GM12801 (cell line): ENCODE data around the gene CTDSP2.

Source experiments
- TF ChIP-seq, protein P1 (sequence below): IDR thresholded peaks from one replicate; pipeline ENCODE4 v1.5.1; 2011; ENCODE audit warnings: control low read depth; ENCODE audit not compliant: insufficient read length; ENCODE audit errors: extremely low read depth

CTDSP2 gene

DNA sequence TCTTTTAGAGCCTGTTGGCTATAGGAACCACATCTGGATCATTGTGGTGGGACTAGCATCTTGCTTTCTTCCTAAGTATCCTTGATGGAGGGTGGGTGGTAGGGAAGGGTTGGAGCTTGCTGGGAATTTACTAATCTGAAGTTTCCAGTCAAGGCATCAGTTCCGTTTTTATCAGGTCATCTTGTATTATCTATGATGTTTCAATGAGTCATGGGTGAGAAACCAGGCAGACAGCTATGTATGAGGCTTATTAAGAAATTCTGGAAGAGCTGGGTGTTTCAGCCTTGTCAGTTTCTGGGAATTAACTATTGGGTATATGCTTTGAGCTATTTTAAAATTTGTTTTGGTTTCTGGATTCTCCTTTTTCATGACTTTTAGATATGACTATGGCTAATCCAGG, 52.6 kb downstream of the CTDSP2 start:
- TF ChIP-seq, protein P1, sequence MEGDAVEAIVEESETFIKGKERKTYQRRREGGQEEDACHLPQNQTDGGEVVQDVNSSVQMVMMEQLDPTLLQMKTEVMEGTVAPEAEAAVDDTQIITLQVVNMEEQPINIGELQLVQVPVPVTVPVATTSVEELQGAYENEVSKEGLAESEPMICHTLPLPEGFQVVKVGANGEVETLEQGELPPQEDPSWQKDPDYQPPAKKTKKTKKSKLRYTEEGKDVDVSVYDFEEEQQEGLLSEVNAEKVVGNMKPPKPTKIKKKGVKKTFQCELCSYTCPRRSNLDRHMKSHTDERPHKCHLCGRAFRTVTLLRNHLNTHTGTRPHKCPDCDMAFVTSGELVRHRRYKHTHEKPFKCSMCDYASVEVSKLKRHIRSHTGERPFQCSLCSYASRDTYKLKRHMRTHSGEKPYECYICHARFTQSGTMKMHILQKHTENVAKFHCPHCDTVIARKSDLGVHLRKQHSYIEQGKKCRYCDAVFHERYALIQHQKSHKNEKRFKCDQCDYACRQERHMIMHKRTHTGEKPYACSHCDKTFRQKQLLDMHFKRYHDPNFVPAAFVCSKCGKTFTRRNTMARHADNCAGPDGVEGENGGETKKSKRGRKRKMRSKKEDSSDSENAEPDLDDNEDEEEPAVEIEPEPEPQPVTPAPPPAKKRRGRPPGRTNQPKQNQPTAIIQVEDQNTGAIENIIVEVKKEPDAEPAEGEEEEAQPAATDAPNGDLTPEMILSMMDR = no peak

DNA sequence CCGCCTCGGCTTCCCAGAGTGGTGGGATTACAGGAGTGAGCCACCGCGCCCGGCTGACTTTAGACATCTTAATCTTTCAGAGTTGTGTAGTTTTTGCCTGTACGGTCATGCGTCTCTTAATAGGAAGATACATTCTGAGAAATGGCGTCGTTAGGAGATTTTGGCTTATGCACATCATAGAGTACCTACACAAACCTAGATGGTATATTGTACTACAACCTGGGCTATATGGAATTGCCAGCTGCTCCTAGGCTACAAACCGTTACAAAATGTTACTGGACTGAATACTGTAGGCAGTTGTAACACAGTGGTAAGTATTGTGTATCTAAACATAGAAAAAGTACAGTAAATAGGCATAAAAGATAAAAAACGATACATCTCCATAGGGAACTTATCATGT, 62.7 kb downstream of the CTDSP2 start:
- TF ChIP-seq, protein P1 = no peak

DNA sequence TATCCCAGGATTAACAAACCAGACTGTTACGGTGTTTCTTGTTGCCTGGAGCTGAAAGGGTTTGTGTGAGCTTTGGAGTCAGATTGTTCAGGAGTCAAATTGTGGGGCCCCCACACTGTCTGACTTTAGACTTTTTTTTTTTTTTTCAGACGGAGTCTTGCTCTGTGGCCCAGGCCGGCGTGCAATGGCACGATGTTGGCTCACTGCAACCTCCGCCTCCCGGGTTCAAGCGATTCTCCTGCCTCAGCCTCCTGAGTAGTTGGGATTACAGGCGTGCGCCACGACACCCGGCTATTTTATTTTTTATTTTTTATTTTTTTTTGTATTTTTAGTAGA, 63.1 kb downstream of the CTDSP2 start:
- TF ChIP-seq, protein P1 = no peak

DNA sequence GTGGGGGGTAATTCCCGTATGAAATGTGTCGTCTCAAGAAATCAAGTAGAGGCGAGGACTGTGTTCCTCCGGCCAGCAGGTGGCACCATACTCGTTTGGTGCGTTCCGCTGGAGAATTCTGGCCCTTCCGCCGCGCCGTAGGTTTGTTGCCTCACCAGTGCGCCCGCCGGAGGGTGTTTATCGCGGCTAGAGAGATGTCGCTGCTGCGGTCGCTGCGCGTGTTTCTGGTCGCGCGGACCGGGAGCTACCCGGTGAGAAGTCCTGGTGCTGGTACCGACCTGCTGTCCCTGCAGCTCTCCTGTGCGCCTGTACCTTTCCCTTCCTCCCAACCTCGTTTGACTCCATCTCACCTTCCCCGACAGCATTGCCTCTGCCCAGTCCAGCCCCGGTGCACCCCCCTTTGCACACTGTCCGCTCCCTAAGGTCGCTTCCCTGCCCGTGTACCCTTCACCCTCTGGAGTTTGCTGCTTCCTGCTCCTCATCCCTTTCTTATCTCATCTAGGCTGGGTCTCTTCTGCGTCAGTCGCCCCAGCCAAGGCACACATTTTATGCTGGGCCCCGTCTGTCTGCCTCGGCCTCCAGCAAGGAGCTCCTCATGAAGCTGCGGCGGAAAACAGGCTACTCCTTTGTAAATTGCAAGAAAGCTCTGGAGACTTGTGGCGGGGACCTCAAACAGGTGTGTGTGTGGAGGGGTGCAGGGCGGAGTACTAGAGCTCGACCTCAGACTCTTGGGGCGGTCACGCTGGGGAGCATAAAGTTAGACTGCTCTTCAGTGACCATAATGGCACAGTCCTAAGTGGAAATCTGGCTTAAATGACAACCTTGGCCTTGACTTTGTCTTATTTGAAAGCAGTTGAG, 63.7 kb downstream of the CTDSP2 start, which contains the start of gene TSFM:
Gene TSFM, plus strand, starts transcription at position 180 of the 858 bp plus-strand sequence. Its CDS starts 15 bp downstream, at position 195.
- TF ChIP-seq, protein P1 = peak; percentile 59

DNA sequence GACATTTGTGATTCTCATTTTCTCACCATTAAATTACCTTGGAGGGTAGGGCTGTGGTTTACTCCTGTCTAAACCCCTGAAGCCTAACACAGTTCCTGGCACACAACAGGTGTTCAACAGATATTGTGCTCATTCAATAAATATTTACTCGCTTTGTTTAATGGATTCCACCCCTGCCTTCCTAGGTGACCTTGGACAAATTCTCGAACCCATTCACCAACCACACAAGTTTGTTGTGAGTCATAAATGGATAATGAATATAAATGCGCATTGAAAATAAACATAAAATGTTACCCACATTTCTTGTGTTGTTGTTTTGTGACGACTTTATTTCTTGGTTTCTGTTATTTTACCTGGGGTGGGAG, 64.3 kb downstream of the CTDSP2 start:
- TF ChIP-seq, protein P1 = no peak

DNA sequence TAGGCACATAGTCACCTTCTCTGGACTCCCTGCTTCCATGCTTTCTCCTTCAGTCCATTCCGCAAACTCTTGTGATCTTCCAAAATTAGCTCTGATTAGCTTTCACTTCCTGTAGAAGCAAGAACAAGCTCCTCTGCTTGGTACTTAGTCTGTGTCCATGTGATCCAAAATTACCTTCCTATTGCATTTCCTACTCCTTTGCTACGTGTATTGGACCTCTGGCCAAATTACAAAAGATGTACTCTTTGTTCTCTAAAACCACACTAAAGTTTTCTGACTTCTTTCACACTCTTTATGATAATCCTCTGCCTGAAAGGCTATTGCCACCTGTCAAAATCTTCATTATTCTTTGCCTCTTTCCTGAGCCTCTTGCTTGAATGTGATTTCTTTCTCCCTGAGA, 64.7 kb downstream of the CTDSP2 start:
- TF ChIP-seq, protein P1 = no peak

DNA sequence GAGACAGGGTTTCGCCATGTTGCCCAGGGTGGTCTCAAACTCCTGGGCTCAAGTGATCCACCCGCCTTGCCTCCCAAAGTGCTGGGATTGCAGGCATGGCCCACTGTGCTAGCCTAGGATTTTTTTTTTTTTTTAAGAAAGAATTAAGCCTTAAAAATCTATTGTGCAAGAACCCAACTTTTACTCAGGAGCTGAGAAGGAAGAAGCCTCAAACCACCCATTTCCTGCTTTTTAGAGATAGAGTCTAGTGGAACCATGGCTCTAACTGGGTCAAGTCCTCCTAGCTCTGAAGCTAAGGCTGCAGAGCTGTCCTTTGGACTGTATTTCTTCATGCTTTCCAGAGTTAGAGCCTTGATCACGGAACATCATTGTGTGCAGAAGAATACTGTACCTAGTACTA, 65.3 kb downstream of the CTDSP2 start:
- TF ChIP-seq, protein P1 = no peak
